ENCODE results near the gene AGBL4. TPM values are rescaled to one million over a fixed set of nuclear protein-coding genes. Genes with fewer than 3 reads are reported as not detected.

AGBL4 gene
- polyA plus RNA-seq, 3 donors, result 1.00 to 1.2 (median 1.0) TPM

DNA sequence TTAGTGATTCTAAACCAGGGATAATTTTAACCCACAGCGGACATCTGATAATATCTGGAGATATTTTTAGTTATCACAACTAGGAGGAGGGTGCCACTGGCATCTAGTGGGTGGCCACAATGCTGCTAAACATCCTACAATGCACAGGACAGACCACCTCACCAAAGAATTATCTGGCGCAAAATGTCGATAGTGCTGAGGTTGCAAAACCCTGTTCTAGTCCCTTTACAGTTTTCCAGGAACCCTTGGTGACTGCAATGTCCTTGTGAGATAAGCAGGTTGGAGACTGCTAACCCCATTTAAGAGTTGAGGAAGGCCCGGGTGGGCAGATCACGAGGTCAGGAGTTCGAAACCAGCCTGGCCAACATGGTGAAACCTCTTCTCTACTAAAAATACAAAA is 1083.9 kb downstream of the AGBL4 start:
- no peak for DNase-seq (ENCODE audit: extremely low read depth in 1 of 11, low read depth in 9 of 11, low spot score in 4 of 11)

DNA sequence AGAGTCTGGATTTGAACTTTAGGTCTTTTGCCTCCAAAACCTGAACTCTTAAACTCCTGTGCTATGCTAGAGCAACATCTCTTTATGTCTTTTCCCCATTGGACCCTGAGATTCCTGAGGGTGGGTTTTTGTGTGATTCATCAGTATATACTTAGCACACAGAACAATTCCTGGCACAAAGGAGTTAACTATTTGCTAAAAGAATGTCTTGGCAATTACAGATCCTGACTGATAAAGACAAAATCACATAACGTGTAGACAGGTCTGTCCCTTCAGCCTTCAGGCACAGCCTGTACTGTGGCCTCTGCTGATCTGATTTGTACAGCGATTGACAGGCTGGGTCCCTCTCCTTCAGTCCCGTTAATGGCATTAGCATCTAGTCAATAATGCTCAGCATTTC is 1084.7 kb downstream of the AGBL4 start:
- DNase-seq (ENCODE audit: extremely low read depth in 1 of 11, low read depth in 9 of 11, low spot score in 4 of 11), result no peak

DNA sequence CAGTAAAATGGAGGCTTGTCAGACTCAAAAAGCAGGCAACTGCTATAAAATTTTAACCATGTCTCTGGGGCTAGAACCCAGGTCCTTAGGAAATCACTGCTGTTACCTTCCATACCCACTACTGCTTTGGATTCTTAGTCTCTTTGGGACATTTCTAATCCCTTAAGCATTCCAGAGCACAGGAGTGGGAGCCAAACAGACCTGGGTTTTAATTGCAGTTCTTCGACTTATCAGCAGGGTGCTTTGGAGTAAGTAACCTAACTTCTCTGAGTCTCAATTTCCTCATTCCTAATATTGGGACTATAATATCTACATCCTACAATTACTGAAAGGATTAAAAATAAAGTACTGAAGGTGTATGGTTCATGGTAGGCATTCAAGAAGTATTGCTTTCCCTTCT is 1086.0 kb downstream of the AGBL4 start:
- no peak for DNase-seq (ENCODE audit: extremely low read depth in 1 of 11, low read depth in 9 of 11, low spot score in 4 of 11)

DNA sequence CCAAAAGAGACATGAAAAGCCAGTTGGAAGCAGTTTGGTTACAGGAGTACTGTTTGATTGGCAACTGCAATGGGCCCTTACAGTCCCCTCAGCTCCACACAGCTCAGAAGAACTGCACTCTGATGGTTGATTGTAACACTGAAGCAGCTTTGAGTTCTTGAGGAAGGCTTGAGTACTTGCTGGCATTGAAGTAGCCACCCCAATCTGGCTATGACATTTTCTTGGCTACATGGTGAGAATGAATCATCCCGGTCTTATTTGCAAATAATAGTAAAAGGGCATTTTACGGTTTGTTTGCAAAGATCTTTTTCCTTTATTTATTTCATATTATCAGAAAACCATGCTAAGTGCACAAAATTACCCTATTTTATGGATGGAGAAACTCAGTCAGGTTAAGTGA is 1087.3 kb downstream of the AGBL4 start:
- no peak for DNase-seq (ENCODE audit: extremely low read depth in 1 of 11, low read depth in 9 of 11, low spot score in 4 of 11)

GRCh38 chr1:48932366-48932765 is 1091.4 kb downstream of the AGBL4 start:
- no peak for DNase-seq (ENCODE audit: extremely low read depth in 1 of 11, low read depth in 9 of 11, low spot score in 4 of 11)

GRCh38 chr1:48931506-48932192 is 1092.1 kb downstream of the AGBL4 start:
- no peak for DNase-seq (ENCODE audit: extremely low read depth in 1 of 11, low read depth in 9 of 11, low spot score in 4 of 11)

DNA sequence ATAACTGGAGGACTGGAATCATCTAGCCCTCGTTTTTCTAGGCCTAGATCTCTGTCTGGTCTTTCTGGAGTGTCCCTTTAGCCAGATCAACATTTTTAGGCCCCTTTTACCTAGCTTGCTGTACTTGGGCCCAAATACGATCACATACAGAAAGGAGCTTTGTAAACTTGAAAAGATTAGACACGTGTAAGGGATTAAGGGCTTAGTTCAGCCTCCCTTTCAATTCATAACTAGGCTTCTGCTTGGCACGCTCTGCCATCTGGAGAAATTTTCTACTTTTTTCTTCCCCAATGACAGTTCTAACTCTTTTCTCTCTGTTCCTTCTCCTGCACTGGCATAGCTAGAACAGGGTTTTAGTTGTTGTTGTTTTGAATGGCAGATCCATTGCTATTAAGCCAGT is 1093.7 kb downstream of the AGBL4 start:
- no peak for DNase-seq (ENCODE audit: extremely low read depth in 1 of 11, low read depth in 9 of 11, low spot score in 4 of 11)

GRCh38 chr1:48924099-48924498 is 1099.7 kb downstream of the AGBL4 start:
- no peak for DNase-seq (ENCODE audit: extremely low read depth in 1 of 11, low read depth in 9 of 11, low spot score in 4 of 11)

DNA sequence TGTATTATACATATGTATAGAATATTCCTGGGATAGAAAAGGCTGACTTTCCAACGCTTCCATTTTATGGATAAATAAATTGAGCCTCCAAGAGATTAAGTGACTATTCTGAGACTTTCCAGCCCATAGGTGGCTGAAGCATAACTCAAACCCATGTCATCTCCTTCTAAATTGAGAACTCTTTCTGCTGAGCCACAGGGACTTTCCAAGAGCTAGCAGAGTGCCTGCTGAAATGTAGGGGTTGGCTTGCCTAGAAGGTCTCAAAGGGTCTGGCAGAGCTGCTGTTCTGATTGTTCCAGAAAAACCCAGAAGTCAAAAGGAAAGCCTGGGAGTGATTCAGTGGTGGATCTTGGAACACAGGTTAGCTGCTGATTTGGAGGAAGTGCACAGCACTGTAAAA is 1100.6 kb downstream of the AGBL4 start:
- DNase-seq (ENCODE audit: extremely low read depth in 1 of 11, low read depth in 9 of 11, low spot score in 4 of 11), result no peak

- DNase-seq (ENCODE audit: extremely low read depth in 1 of 11, low read depth in 9 of 11, low spot score in 4 of 11), result no peak
These were observed 1102.9 kb downstream of the AGBL4 start for GRCh38 chr1:48920851-48921250.

- DNase-seq (ENCODE audit: extremely low read depth in 1 of 11, low read depth in 9 of 11, low spot score in 4 of 11), result no peak
These were observed 1105.7 kb downstream of the AGBL4 start for GRCh38 chr1:48917901-48918603.

GRCh38 chr1:48917070-48917454 is 1106.7 kb downstream of the AGBL4 start:
- no peak for DNase-seq (ENCODE audit: extremely low read depth in 1 of 11, low read depth in 9 of 11, low spot score in 4 of 11)

- peak in 10 of 11 donors; percentile 23 to 57 (median 36) for DNase-seq (ENCODE audit: extremely low read depth in 1 of 11, low read depth in 9 of 11, low spot score in 4 of 11)
These were observed 1107.4 kb downstream of the AGBL4 start for GRCh38 chr1:48916130-48917069.

- DNase-seq (ENCODE audit: extremely low read depth in 1 of 11, low read depth in 9 of 11, low spot score in 4 of 11), result no peak
These were observed 1115.1 kb downstream of the AGBL4 start for GRCh38 chr1:48908606-48909005.

DNA sequence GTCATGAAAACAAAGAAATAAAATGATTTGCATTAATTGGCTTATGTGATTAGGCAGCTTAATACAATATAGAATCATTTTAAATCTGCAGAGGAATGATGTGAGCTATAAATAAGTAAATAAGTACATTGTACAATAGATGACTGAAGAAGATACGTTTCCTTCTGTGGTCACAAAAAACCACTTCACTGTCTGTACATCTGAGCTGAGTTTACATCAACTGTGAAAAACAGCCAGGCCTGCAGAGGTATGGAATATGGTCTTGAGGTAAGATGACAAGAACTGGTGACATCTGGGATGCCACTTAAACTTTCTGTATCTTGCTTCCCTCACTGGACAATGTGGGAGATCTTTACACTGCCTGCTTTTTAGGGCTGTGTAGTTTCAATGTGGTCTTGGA is 1117.0 kb downstream of the AGBL4 start:
- DNase-seq (ENCODE audit: extremely low read depth in 1 of 11, low read depth in 9 of 11, low spot score in 4 of 11), result no peak

DNA sequence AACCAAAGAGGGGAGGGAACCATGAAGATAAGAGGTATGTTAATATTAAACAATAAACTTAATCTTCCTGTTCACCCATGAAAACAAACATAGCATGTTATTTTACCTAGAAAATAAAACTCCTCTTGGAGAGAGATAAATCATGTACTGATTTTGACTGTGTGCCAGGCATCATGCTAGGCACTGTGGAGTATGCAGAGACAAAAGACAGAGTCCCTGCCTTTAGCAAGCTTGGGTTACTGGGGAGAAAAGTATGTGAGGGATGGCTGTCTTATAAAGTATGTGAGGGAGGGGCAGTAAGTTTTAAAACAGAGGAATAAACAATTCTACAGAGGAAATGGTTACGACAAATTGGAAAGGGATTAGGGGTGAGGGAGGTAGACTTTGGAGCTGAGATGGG is 1117.6 kb downstream of the AGBL4 start:
- DNase-seq (ENCODE audit: extremely low read depth in 1 of 11, low read depth in 9 of 11, low spot score in 4 of 11), result no peak

GRCh38 chr1:48903291-48903690 is 1120.5 kb downstream of the AGBL4 start:
- no peak for DNase-seq (ENCODE audit: extremely low read depth in 1 of 11, low read depth in 9 of 11, low spot score in 4 of 11)

DNA sequence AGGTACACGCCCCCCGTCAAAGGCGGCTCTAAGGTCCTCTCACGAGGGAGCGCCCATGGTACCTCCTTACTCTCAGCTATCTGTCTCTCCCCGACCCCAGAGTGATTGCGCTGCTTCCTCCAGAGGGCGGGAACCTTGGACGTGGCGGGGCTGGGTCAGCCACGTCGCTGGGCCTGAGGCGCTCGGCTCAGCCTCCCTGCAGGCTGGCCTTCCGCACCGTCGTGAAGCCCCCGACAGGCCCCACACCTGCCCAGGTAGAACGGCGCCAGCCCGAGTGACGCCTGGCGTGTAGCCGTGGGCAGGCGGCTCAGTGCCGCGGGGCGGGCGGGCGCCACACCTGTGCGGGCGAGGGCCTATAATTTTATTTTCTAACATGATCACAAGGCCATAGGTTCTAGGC is 1124.9 kb downstream of the AGBL4 start:
- DNase-seq (ENCODE audit: extremely low read depth in 1 of 11, low read depth in 9 of 11, low spot score in 4 of 11), result no peak

DNA sequence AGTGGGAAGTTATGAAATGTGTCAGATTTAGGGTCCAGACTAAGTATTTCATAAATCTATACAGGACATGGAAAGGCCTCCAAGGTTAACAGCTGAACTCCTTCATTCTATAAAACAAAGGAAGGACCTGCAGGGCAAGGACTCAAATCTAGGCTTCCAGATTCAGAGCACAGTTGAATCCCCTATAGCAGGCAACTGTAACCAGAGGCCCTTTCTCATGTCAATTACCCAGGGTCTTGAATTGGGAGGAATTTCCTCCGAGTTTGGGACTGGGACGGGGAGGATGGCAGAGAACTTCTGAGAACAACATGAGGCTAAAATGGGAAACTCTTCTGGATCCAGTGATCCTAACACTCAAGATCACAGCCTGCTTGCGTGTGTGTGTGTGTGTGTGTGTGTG is 1134.1 kb downstream of the AGBL4 start:
- no peak for DNase-seq (ENCODE audit: extremely low read depth in 1 of 11, low read depth in 9 of 11, low spot score in 4 of 11)

DNA sequence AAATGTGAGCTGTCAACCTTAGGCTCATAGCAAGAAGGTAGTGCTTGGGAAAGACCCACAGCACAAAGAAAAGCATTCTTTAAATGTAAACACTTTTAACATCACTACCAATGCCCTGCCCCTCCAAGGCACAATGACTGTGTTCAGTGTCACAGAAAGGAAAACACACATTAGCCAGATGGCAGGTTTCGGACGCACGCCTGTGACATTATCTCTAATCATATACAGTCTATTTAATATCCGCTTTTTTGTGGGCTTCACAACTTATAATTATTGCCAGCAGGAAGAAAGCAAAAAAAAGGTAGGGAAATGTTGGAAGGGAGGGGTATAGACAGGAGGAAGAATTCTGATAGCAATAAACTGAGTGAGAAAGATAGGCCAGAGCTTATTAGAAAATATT is 1134.7 kb downstream of the AGBL4 start:
- no peak for DNase-seq (ENCODE audit: extremely low read depth in 1 of 11, low read depth in 9 of 11, low spot score in 4 of 11)
